PC-3 (cell line): ENCODE results near the gene TRIM60. TPM values are rescaled to one million over a fixed set of nuclear protein-coding genes. Genes with fewer than 3 reads are reported as not detected.
"Not testable (repeated sequence)": the region's sequence is repeated elsewhere in the genome, so short reads cannot be mapped to it uniquely, and the experiment has no call there.

Experiments used
- ATAC-seq: fragments of 200-7000 bp; cut with Tn5 transposase; 2 replicates; pipeline ENCODE4 v1.9.1; 2020; ENCODE audit warnings: mild to moderate bottlenecking, moderate library complexity
- BruUV-seq: library from RNA; stranded (reverse); fragments of 400-500 nt; replicated peaks from 2 replicates; lab custom pipeline; 2021; lab: Mats Ljungman, UMichigan
- CTCF ChIA-PET: fragments of 300-600 bp; sonication (Branson Sonifier 250); formaldehyde crosslinking; loops from one replicate; lab custom pipeline; 2022; ENCODE audit warnings: antibody characterized with exemption; lab: Charles Lee
- POLR2A ChIA-PET: fragments of 300-600 bp; sonication (Branson Sonifier 250); formaldehyde crosslinking; loops from one replicate; lab custom pipeline; 2022; ENCODE audit warnings: antibody characterized with exemption; ENCODE audit not compliant: unreplicated experiment; lab: Charles Lee
- DNase-seq: peaks from one replicate; pipeline ENCODE4 v3.0.0-alpha.2; 2015
- H2AFZ ChIP-seq: fragments of 300-600 bp; sonication (generic); 2 replicates; pipeline ENCODE4 v1.6.0; 2016; ENCODE audit warnings: antibody characterized with exemption, low read length
- H3F3A ChIP-seq: fragments of 300-600 bp; sonication (generic); one replicate; pipeline ENCODE4 v1.6.0; 2017; ENCODE audit warnings: antibody characterized with exemption, low read length, control low read depth, mild to moderate bottlenecking; ENCODE audit not compliant: unreplicated experiment
- H3K27ac ChIP-seq: fragments of 300-600 bp; sonication (generic); 2 replicates; pipeline ENCODE4 v1.5.1; 2016; ENCODE audit warnings: mild to moderate bottlenecking, low read length
- H3K27me3 ChIP-seq: fragments of 300-600 bp; sonication (generic); 2 replicates; pipeline ENCODE4 v1.6.1; 2016; ENCODE audit warnings: low read length, mixed read lengths
- H3K36me3 ChIP-seq: fragments of 300-600 bp; sonication (generic); 2 replicates; pipeline ENCODE4 v1.6.1; 2016; ENCODE audit warnings: low read depth, mixed run types, low read length, mixed read lengths
- H3K4me1 ChIP-seq: fragments of 300-600 bp; sonication (generic); 2 replicates; pipeline ENCODE4 v1.5.1; 2016; ENCODE audit warnings: low read length; ENCODE audit not compliant: insufficient read depth
- H3K4me2 ChIP-seq: fragments of 300-600 bp; sonication (generic); 2 replicates; pipeline ENCODE4 v1.6.0; 2016; ENCODE audit warnings: low read length
- H3K4me3 ChIP-seq: fragments of 300-600 bp; sonication (generic); 2 replicates; pipeline ENCODE4 v1.5.1; 2016; ENCODE audit warnings: mild to moderate bottlenecking, low read length, mixed read lengths
- H3K79me2 ChIP-seq: fragments of 300-600 bp; sonication (generic); 2 replicates; pipeline ENCODE4 v1.6.1; 2017; ENCODE audit warnings: low read length, mixed read lengths
- H3K9ac ChIP-seq: fragments of 300-600 bp; sonication (generic); 2 replicates; pipeline ENCODE4 v1.6.0; 2016; ENCODE audit warnings: mild to moderate bottlenecking, low read length
- H3K9me2 ChIP-seq: fragments of 300-600 bp; sonication (generic); replicated peaks from 2 replicates; pipeline ENCODE4 v1.6.1; 2016; ENCODE audit warnings: mixed run types, low read length, mixed read lengths
- H3K9me3 ChIP-seq: fragments of 300-600 bp; sonication (generic); 2 replicates; pipeline ENCODE4 v1.6.1; 2016; ENCODE audit warnings: low read length, mixed read lengths
- H4K20me1 ChIP-seq: fragments of 300-600 bp; sonication (generic); 2 replicates; pipeline ENCODE4 v1.6.1; 2016; ENCODE audit warnings: low read length, mixed read lengths
- CTCF ChIP-seq: fragments of 300-600 bp; sonication (generic); conservative IDR thresholded peaks from 2 replicates; pipeline ENCODE4 v1.5.1; 2017; ENCODE audit warnings: antibody characterized with exemption, low read depth, mild to moderate bottlenecking, low read length
- EZH2 ChIP-seq: fragments of 300-600 bp; sonication (generic); IDR thresholded peaks from one replicate; pipeline ENCODE4 v1.6.1; 2017; ENCODE audit warnings: antibody characterized with exemption, mild to moderate bottlenecking, low read length; ENCODE audit not compliant: unreplicated experiment
- EZH2phosphoT487 ChIP-seq: fragments of 300-600 bp; sonication (generic); IDR thresholded peaks from 2 replicates; pipeline ENCODE4 v1.6.1; 2018; ENCODE audit warnings: mild to moderate bottlenecking, antibody characterized with exemption, low read length, borderline replicate concordance
- intact Hi-C: fragments of 100-400 bp; cut with micrococcal nuclease; formaldehyde crosslinking; loops from 2 replicates; pipeline ENCODE4 v1.9.0; 2023
- total RNA-seq: library from RNA; depleted of rRNA; stranded (reverse); fragments of >200 nt; gene quantifications from 2 replicates; pipeline ENCODE4 v1.2.3, GENCODE V29; 2014

Gene TRIM60
- total RNA-seq, 1 experiment from 2014 or later, result not detected

GRCh38 chr4:165025782-165026181, 6.0 kb upstream of the TRIM60 start:
- H2AFZ ChIP-seq, H3F3A ChIP-seq, CTCF ChIA-PET, H3K4me3 ChIP-seq, H3K4me1 ChIP-seq, H4K20me1 ChIP-seq, intact Hi-C loops, H3K9ac ChIP-seq, H3K79me2 ChIP-seq, H3K27ac ChIP-seq, H3K27me3 ChIP-seq, ATAC-seq, DNase-seq, H3K9me3 ChIP-seq, BruUV-seq, H3K36me3 ChIP-seq, POLR2A ChIA-PET, H3K9me2 ChIP-seq, H3K4me2 ChIP-seq: not testable (repeated sequence)

- no peak overlapping the region for H2AFZ ChIP-seq
- TF ChIP-seq CTCF (no peak), EZH2phosphoT487 (no peak), EZH2 (no peak)
- no peaks in the 10 kb centered on the region for H3K36me3 ChIP-seq
- no peak for ATAC-seq
- no peak overlapping the region for H3K4me3 ChIP-seq
- intact Hi-C loops, result no loop called here
- CTCF ChIA-PET, result no interaction called here
- no peaks in the 10 kb centered on the region for H3K9me3 ChIP-seq
- H3K9me2 ChIP-seq, result no peaks in the 10 kb centered on the region
- POLR2A ChIA-PET, result no interaction called here
- H4K20me1 ChIP-seq, result no peaks in the 10 kb centered on the region
- H3K27me3 ChIP-seq, result no peaks in the 10 kb centered on the region
- no peaks in the 10 kb centered on the region for H3K79me2 ChIP-seq
- H3K4me1 ChIP-seq, result no peaks in the 10 kb centered on the region
- no peak overlapping the region for H3K27ac ChIP-seq
- H3K4me2 ChIP-seq, result no peak overlapping the region
- H3K9ac ChIP-seq, result no peak overlapping the region
- BruUV-seq, result no TSS peak
- no peak for DNase-seq
- no peaks in the 10 kb centered on the region for H3F3A ChIP-seq
These were observed 3.9 kb upstream of the TRIM60 start for GRCh38 chr4:165027762-165028402.

- no peak overlapping the region for H3K9ac ChIP-seq
- no peak overlapping the region for H3K27ac ChIP-seq
- H3K4me2 ChIP-seq, result no peak overlapping the region
- H2AFZ ChIP-seq, result no peak overlapping the region
- H3K79me2 ChIP-seq, result no peaks in the 10 kb centered on the region
- no peak overlapping the region for H3K4me3 ChIP-seq
- H3K4me1 ChIP-seq, result no peaks in the 10 kb centered on the region
- ATAC-seq, result no peak
- TF ChIP-seq EZH2 (no peak), EZH2phosphoT487 (no peak), CTCF (no peak)
- H3F3A ChIP-seq, result no peaks in the 10 kb centered on the region
- no peaks in the 10 kb centered on the region for H3K9me3 ChIP-seq
- H3K9me2 ChIP-seq, result no peaks in the 10 kb centered on the region
- intact Hi-C loops, result no loop called here
- H4K20me1 ChIP-seq, result no peaks in the 10 kb centered on the region
- H3K36me3 ChIP-seq, result no peaks in the 10 kb centered on the region
- no peaks in the 10 kb centered on the region for H3K27me3 ChIP-seq
- BruUV-seq, result no TSS peak
- no peak for DNase-seq
- CTCF ChIA-PET, result no interaction called here
- POLR2A ChIA-PET, result no interaction called here
These were observed 16.4 kb downstream of the TRIM60 start for GRCh38 chr4:165048170-165048569.
